Measurements from ENCODE around the gene SSX2IP. TPM values are rescaled to one million over a fixed set of nuclear protein-coding genes. Genes with fewer than 3 reads are reported as not detected.

SSX2IP gene
- total and polyA plus RNA-seq, 9 of the 15 experiments (the other 6 are each of a cell fraction or from before 2014, with no cell fraction given): 20.6 to 96.7 (median 61.7) TPM

- no peaks in the 10 kb centered on the region for H4K20me1 ChIP-seq (replicated peaks; ENCODE audit: control insufficient read depth, insufficient read depth, low read length)
- in situ Hi-C loops (cut with MboI): no loop called here
- H3K4me2 ChIP-seq (ENCODE audit: insufficient read depth, low read length): no peak overlapping the region
- ChIA-PET CTCF (ENCODE audit: low intra/inter-chr PET ratio) (no interaction called here), POLR2A (interaction anchor here (1.9 kb wide), 1 partner anchor 82 kb away, joined by 5 read pairs; no protein-coding TSS in a partner anchor)
- no peak overlapping the region for H2AFZ ChIP-seq (ENCODE audit: low read depth, low read length)
- WGBS (ENCODE audit: insufficient coverage, low coverage, missing lambda C conversion rate): 56% methylated on average over 6 of the region's 6 CpGs
- intact Hi-C loops (cut with micrococcal nuclease): no loop called here
- no peak overlapping the region for H3K9ac ChIP-seq (ENCODE audit: insufficient read depth in 1 of 2, low read depth in 2 of 2, low read length in 2 of 2)
- H3K27ac ChIP-seq (ENCODE audit: extremely low read depth, low read depth, low read length): no peak overlapping the region
- H3K4me3 ChIP-seq: no peak overlapping the region
- H3K36me3 ChIP-seq (ENCODE audit: control insufficient read depth, insufficient read depth, low read length): peaks cover 42% of the 10 kb centered on the region
- DNase-seq (ENCODE audit: extremely low read depth in 1 of 4, low spot score in 3 of 4): peak in 1 of 4 experiments; percentile 23
- ATAC-seq: peak; percentile 60
- H3K79me2 ChIP-seq (ENCODE audit: control insufficient read depth, insufficient read depth, low read length): no peaks in the 10 kb centered on the region
- H3K9me3 ChIP-seq (replicated peaks; ENCODE audit: control insufficient read depth, insufficient read depth, low read depth, low read length): no peaks in the 10 kb centered on the region
- FAIRE-seq: no peak
- H3K9me1 ChIP-seq (ENCODE audit: control insufficient read depth, insufficient read depth, low read length): no peaks in the 10 kb centered on the region
- H3K27me3 ChIP-seq (ENCODE audit: control insufficient read depth in 2 of 2, insufficient read depth in 2 of 2, low read length in 2 of 2): no peaks in the 10 kb centered on the region
- BruUV-seq (replicated peaks): no TSS peak
- no peak for TF ChIP-seq ELK1 (CRISPR knock-in tag; IDR thresholded peaks at IDR 0.05)
- TF ChIP-seq CHD7 (IDR thresholded peaks at IDR 0.05; ENCODE audit: low read depth, low read length): no peak
- 0 out of 2 replicates have a peak, but pooled peaks have one; percentile 58 for TF ChIP-seq POLR2AphosphoS2 (IDR thresholded peaks at IDR 0.05; ENCODE audit: low read length)
- TF ChIP-seq ZNF354B (CRISPR knock-in tag; IDR thresholded peaks at IDR 0.05): no peak
- no peak for TF ChIP-seq ZNF511 (CRISPR knock-in tag; IDR thresholded peaks at IDR 0.05)
- H3K4me1 ChIP-seq (replicated peaks in 1 of 2; ENCODE audit: control insufficient read depth in 2 of 2, insufficient read depth in 2 of 2, low read length in 2 of 2): peaks cover 0 to 14% of the 10 kb centered on the region in 2 experiments; a peak in 3 of 5 replicates
Measured at GRCh38 chr1:84643183-84643582, 47.1 kb downstream of the SSX2IP start.

Measured in K562 (cell line).